Lung (tissue), 12 donors: ENCODE results near the gene ELOVL6. TPM values are rescaled to one million over a fixed set of nuclear protein-coding genes. Genes with fewer than 3 reads are reported as not detected.
A peak's percentile ranks its signal among the peaks of the same experiment; 100 is the strongest.

Experiments
- ATAC-seq: fragments of 200-7000 bp; cut with Tn5 transposase; one replicate; pipeline ENCODE4 v1.9.1; 2020; ENCODE audit warnings: moderate number of reproducible peaks; ENCODE audit not compliant: insufficient read depth, low FRiP score
- DNase-seq, 3 donors: peaks; one replicate each; pipeline ENCODE4 v3.0.0-alpha.2; 2013 to 2017
- H3K27ac ChIP-seq, 2 donors: one replicate each; pipeline ENCODE4 v1.5.1; 2013; ENCODE audit warnings: mild to moderate bottlenecking in 2 of 2, moderate library complexity in 2 of 2, control low read depth in 1 of 2, inconsistent platforms in 1 of 2, low read depth in 1 of 2, low read length in 1 of 2
- H3K27me3 ChIP-seq, 3 donors: one replicate each; pipeline ENCODE4 v1.5.1; 2013; ENCODE audit warnings: low read length in 2 of 3; ENCODE audit not compliant: control insufficient read depth in 3 of 3, insufficient read depth in 3 of 3
- H3K36me3 ChIP-seq, 4 donors: one replicate each; pipeline ENCODE4 v1.5.1; 2013; ENCODE audit warnings: low read length in 4 of 4, mild to moderate bottlenecking in 1 of 4, moderate library complexity in 1 of 4; ENCODE audit not compliant: control insufficient read depth in 4 of 4, insufficient read depth in 4 of 4
- H3K4me1 ChIP-seq, 5 donors: one replicate each; pipeline ENCODE4 v1.5.1; 2013; ENCODE audit warnings: low read length in 5 of 5, mild to moderate bottlenecking in 2 of 5, moderate library complexity in 1 of 5; ENCODE audit not compliant: control insufficient read depth in 5 of 5, insufficient read depth in 5 of 5
- H3K4me3 ChIP-seq: one replicate; pipeline ENCODE4 v1.5.1; 2013; ENCODE audit warnings: mild to moderate bottlenecking, control low read depth, moderate library complexity
- H3K9ac ChIP-seq, 2 donors: one replicate each; pipeline ENCODE4 v1.5.1; 2013; ENCODE audit warnings: low read length in 2 of 2, control low read depth in 1 of 2; ENCODE audit not compliant: insufficient read depth in 1 of 2
- H3K9me3 ChIP-seq, 4 donors: one replicate each; pipeline ENCODE4 v1.5.1; 2013; ENCODE audit warnings: low read length in 3 of 4, mild to moderate bottlenecking in 1 of 4, moderate library complexity in 1 of 4; ENCODE audit not compliant: control insufficient read depth in 4 of 4, insufficient read depth in 3 of 4
- WGBS, 2 donors: extraction: QIAGEN DNeasy Blood & Tissue Kit; methylation state at CpG; one replicate each; pipeline ENCODE4 v1.1.7; 2013; 5-methylcytosine and 5-hydroxymethylcytosine counted together
- polyA plus RNA-seq, 2 donors: library from polyadenylated mRNA; stranded (reverse); fragments of 200-250 nt; gene quantifications; one replicate each; pipeline ENCODE4 v1.2.1, GENCODE V29; 2013
- total RNA-seq, 2 donors: library from RNA; depleted of rRNA in 1 of 2; stranded (reverse); fragments of >200 nt in 1 of 2; gene quantifications; one replicate each; pipeline ENCODE4 v1.2.1, GENCODE V29; 2014 to 2021
- TF ChIP-seq, protein P1 (sequence below): IDR thresholded peaks from 2 replicates; pipeline ENCODE4 v1.5.1; 2012; ENCODE audit warnings: mild to moderate bottlenecking; ENCODE audit errors: control extremely low read depth, extremely low read depth
- donor health status: control.
- donor health status: control.
- donor health status: Bipolar disorder and iron deficiency.
- donor health status: healthy.
- donor health status: DM: yes; HTN: yes; CAD: no.

ELOVL6 gene
- total and polyA plus RNA-seq, 4 donors: 5.5 to 21.1 (median 12.7) TPM

DNA sequence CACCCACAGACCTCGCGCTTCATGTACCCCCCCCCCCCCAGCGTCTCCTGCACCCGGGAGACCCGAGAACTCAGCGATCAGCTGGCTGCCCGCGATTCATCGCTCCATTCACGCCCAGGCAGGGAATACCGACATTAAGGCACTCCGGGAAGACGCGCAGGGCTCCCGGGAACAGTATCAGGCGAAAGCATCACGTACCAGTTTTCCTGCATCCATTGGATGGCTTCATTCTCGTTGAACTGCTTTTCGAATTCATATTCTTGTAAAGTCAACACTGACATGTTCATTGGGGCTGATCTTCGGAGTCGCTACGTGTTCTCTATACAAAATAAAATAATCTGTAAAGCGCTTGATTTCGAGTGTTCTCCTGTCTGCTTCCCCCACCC, 373 bp downstream of the ELOVL6 start:
- Histone ChIP-seq H3K9ac (peak overlapping the region in 1 of 2 donors; percentile 67), H3K9me3 (no peaks in the 10 kb centered on the region), H3K36me3 (no peaks in the 10 kb centered on the region), H3K4me1 (peaks cover 0 to 27% (median 5%) of the 10 kb centered on the region in 5 donors), H3K4me3 (peak overlapping the region; percentile 48), H3K27me3 (no peaks in the 10 kb centered on the region), H3K27ac (peak overlapping the region in 1 of 2 donors; percentile 17)
- TF ChIP-seq, protein P1, sequence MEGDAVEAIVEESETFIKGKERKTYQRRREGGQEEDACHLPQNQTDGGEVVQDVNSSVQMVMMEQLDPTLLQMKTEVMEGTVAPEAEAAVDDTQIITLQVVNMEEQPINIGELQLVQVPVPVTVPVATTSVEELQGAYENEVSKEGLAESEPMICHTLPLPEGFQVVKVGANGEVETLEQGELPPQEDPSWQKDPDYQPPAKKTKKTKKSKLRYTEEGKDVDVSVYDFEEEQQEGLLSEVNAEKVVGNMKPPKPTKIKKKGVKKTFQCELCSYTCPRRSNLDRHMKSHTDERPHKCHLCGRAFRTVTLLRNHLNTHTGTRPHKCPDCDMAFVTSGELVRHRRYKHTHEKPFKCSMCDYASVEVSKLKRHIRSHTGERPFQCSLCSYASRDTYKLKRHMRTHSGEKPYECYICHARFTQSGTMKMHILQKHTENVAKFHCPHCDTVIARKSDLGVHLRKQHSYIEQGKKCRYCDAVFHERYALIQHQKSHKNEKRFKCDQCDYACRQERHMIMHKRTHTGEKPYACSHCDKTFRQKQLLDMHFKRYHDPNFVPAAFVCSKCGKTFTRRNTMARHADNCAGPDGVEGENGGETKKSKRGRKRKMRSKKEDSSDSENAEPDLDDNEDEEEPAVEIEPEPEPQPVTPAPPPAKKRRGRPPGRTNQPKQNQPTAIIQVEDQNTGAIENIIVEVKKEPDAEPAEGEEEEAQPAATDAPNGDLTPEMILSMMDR: no peak
- WGBS, 2 donors: 0 to 1% methylated on average over 22 to 24 of the region's 24 CpGs
- DNase-seq (peak; percentile 38 to 63 (median 45)), ATAC-seq (no peak)

DNA sequence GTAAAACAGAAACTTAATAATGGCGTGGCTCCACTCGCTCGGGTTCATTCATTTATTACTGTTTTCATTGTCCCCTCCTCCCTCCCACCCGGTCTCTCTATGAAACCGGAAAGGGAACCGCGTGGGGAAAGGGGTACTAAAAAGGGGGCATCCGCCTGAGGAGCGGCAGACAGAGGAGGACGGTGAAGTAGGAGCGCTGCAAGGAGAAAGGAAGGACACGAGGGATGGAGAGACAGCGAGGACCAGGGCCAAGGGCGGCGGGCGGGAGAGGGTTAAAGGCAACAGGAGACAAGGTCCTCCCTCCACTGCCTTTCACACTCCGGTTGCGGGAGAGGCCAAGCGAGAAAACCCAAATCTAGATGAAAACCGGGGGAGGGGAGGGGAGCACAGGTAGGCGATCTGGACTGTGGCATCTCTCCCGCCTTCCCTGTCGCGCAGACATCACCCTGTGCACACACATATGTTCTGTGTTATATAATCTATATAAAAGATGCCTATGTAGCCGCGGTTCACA, 829 bp downstream of the ELOVL6 start:
- H3K4me3 ChIP-seq: peak overlapping the region; percentile 48
- H3K4me1 ChIP-seq: peaks cover 0 to 30% (median 9%) of the 10 kb centered on the region in 5 donors
- H3K27ac ChIP-seq: peak overlapping the region in 1 of 2 donors; percentile 92
- TF ChIP-seq, protein P1: no peak
- WGBS, 2 donors: 0 to 1% methylated on average over 24 to 26 of the region's 26 CpGs
- H3K36me3 ChIP-seq: no peaks in the 10 kb centered on the region
- ATAC-seq: no peak
- peak overlapping the region; percentile 39 to 67 for H3K9ac ChIP-seq
- H3K27me3 ChIP-seq: no peaks in the 10 kb centered on the region
- H3K9me3 ChIP-seq: no peaks in the 10 kb centered on the region
- DNase-seq: peak; percentile 71 to 82 (median 80)

DNA sequence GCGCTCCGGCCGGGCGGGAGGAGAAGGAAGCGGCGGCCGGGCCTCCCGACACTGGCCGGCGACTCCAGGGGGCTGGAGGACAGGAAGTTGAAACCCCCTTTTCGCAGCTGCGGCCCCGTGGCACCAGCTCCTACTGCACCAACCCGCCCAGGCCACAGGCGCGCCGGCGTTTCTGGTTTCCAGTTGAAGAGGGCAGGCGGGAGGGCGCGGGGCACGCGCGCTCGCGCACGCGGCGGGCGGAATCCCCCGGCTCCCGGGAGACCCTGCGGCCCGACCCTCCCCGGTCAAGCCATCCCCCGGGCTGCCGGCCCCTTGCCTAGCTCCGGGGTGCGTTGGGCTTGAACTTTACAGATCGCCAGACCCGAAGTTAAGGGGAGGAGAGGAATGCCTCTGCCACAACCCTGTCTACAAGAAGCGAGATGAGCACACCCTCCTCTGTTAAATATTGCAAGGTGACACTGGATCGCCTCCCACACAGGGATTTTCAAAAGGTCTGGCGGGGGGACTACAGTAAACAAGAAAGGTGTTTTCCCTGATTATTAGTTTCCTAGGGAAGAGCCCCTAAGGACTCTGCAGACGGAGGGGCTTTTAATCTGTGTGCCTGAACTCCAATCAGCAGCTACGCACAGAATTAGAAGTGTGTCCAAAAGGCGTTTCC, 1.4 kb downstream of the ELOVL6 start:
- no peaks in the 10 kb centered on the region for H3K9me3 ChIP-seq
- H3K9ac ChIP-seq: peak overlapping the region; percentile 67 to 82
- ATAC-seq: peak; percentile 57
- H3K4me3 ChIP-seq: peak overlapping the region; percentile 88
- peak; percentile 73 to 82 (median 75) for DNase-seq
- H3K27me3 ChIP-seq: no peaks in the 10 kb centered on the region
- WGBS, 2 donors: 0 to 1% methylated on average over 43 to 47 of the region's 47 CpGs
- peak overlapping the region; percentile 86 to 92 for H3K27ac ChIP-seq
- peaks cover 0 to 30% (median 10%) of the 10 kb centered on the region in 5 donors for H3K4me1 ChIP-seq
- H3K36me3 ChIP-seq: no peaks in the 10 kb centered on the region
- TF ChIP-seq, protein P1: no peak
